Memory B cell (primary cell): ENCODE results near the gene NDUFB10.

Source experiments
- ATAC-seq: fragments of 150-1000 bp; cut with Tn5 transposase; 2 replicates; pipeline ENCODE4 v1.10.0; 2021; ENCODE audit warnings: low read depth, mild to moderate bottlenecking, moderate library complexity
- DNase-seq, 2 donors: peaks; one replicate each; pipeline ENCODE4 v3.0.0; 2022; ENCODE audit warnings: low spot score in 2 of 2
- H3K27ac Mint-ChIP-seq: one replicate; pipeline ENCODE4 v1.8.0; 2022; ENCODE audit warnings: mild to moderate bottlenecking, moderate library complexity, mixed read lengths
- H3K27me3 Mint-ChIP-seq: one replicate; pipeline ENCODE4 v1.8.0; 2022; ENCODE audit warnings: mixed read lengths
- H3K36me3 Mint-ChIP-seq: one replicate; pipeline ENCODE4 v1.8.0; 2022; ENCODE audit warnings: mild to moderate bottlenecking, mixed read lengths
- H3K4me1 Mint-ChIP-seq: one replicate; pipeline ENCODE4 v1.8.0; 2022; ENCODE audit warnings: mixed read lengths
- H3K4me3 Mint-ChIP-seq: one replicate; pipeline ENCODE4 v1.8.0; 2022; ENCODE audit warnings: mild to moderate bottlenecking, moderate library complexity, mixed read lengths
- H3K9me3 Mint-ChIP-seq: one replicate; pipeline ENCODE4 v1.8.0; 2022; ENCODE audit warnings: mixed read lengths

NDUFB10 gene

GRCh38 chr16:1959269-1960039 is at the start of gene NDUFB10:
Gene NDUFB10 (plus strand): TSS chr16:1959538. CDS start chr16:1959625, 87 bp downstream.
- H3K27ac Mint-ChIP-seq: peak within 1 kb of the TSS; percentile 92
- ATAC-seq (peak; percentile 91), DNase-seq (peak; percentile 93 to 97)
- peaks cover 35% of the 10 kb centered on the region for H3K4me1 Mint-ChIP-seq
- H3K27me3 Mint-ChIP-seq: no peaks in the 10 kb centered on the region
- H3K4me3 Mint-ChIP-seq: peak within 1 kb of the TSS; percentile 96
- peaks cover 9% of the 10 kb centered on the region for H3K36me3 Mint-ChIP-seq
- H3K9me3 Mint-ChIP-seq: no peaks in the 10 kb centered on the region

- Mint-ChIP-seq H3K9me3 (no peaks in the 10 kb centered on the region), H3K27ac (no peak overlapping the region), H3K27me3 (peaks cover 11% of the 10 kb centered on the region), H3K36me3 (no peaks in the 10 kb centered on the region), H3K4me3 (no peak overlapping the region), H3K4me1 (no peaks in the 10 kb centered on the region)
- DNase-seq: peak in 1 of 2 donors; percentile 9
- ATAC-seq: no peak
Measured at GRCh38 chr16:1909561-1910231, 49.6 kb upstream of the NDUFB10 start.

- no peak for DNase-seq
- Mint-ChIP-seq H3K9me3 (no peaks in the 10 kb centered on the region), H3K36me3 (no peaks in the 10 kb centered on the region), H3K4me1 (no peaks in the 10 kb centered on the region), H3K27ac (no peak overlapping the region), H3K4me3 (no peak overlapping the region), H3K27me3 (peaks cover 22% of the 10 kb centered on the region)
- no peak for ATAC-seq
Measured at GRCh38 chr16:1911467-1912214, 47.7 kb upstream of the NDUFB10 start.

GRCh38 chr16:1912215-1912543 is 47.2 kb upstream of the NDUFB10 start:
- peaks cover 27% of the 10 kb centered on the region for H3K27me3 Mint-ChIP-seq

GRCh38 chr16:1913327-1914083 is 45.8 kb upstream of the NDUFB10 start:
- H3K9me3 Mint-ChIP-seq: no peaks in the 10 kb centered on the region

More at GRCh38 chr16:1912215-1912543, 47.2 kb upstream of the NDUFB10 start:
- Mint-ChIP-seq H3K27ac (no peak overlapping the region), H3K4me3 (no peak overlapping the region), H3K36me3 (no peaks in the 10 kb centered on the region), H3K9me3 (no peaks in the 10 kb centered on the region), H3K4me1 (no peaks in the 10 kb centered on the region)
- DNase-seq (no peak), ATAC-seq (no peak)

GRCh38 chr16:1914084-1914608 is 45.2 kb upstream of the NDUFB10 start:
- no peak for DNase-seq
- Mint-ChIP-seq H3K4me3 (no peak overlapping the region), H3K27me3 (peaks cover 21% of the 10 kb centered on the region), H3K9me3 (no peaks in the 10 kb centered on the region), H3K36me3 (no peaks in the 10 kb centered on the region), H3K4me1 (no peaks in the 10 kb centered on the region), H3K27ac (no peak overlapping the region)
- no peak for ATAC-seq

More at GRCh38 chr16:1913327-1914083, 45.8 kb upstream of the NDUFB10 start:
- no peak overlapping the region for H3K27ac Mint-ChIP-seq
- ATAC-seq: no peak
- H3K27me3 Mint-ChIP-seq: peaks cover 25% of the 10 kb centered on the region
- H3K4me1 Mint-ChIP-seq: no peaks in the 10 kb centered on the region
- H3K4me3 Mint-ChIP-seq: no peak overlapping the region
- no peak for DNase-seq
- no peaks in the 10 kb centered on the region for H3K36me3 Mint-ChIP-seq

- Mint-ChIP-seq H3K36me3 (no peaks in the 10 kb centered on the region), H3K27me3 (peaks cover 21% of the 10 kb centered on the region)
Measured at GRCh38 chr16:1914988-1915387, 44.4 kb upstream of the NDUFB10 start.

GRCh38 chr16:1915732-1916639 is 43.4 kb upstream of the NDUFB10 start:
- Mint-ChIP-seq H3K27ac (no peak overlapping the region), H3K27me3 (peaks cover 29% of the 10 kb centered on the region), H3K36me3 (no peaks in the 10 kb centered on the region), H3K4me3 (no peak overlapping the region), H3K4me1 (no peaks in the 10 kb centered on the region), H3K9me3 (no peaks in the 10 kb centered on the region)
- ATAC-seq (no peak), DNase-seq (no peak)

More at GRCh38 chr16:1914988-1915387, 44.4 kb upstream of the NDUFB10 start:
- no peaks in the 10 kb centered on the region for H3K4me1 Mint-ChIP-seq
- no peaks in the 10 kb centered on the region for H3K9me3 Mint-ChIP-seq
- ATAC-seq (no peak), DNase-seq (no peak)
- H3K4me3 Mint-ChIP-seq: no peak overlapping the region
- no peak overlapping the region for H3K27ac Mint-ChIP-seq

- ATAC-seq (no peak), DNase-seq (no peak)
- Mint-ChIP-seq H3K27ac (no peak overlapping the region), H3K36me3 (no peaks in the 10 kb centered on the region), H3K4me3 (no peak overlapping the region), H3K4me1 (peaks cover 2% of the 10 kb centered on the region), H3K9me3 (no peaks in the 10 kb centered on the region), H3K27me3 (peaks cover 33% of the 10 kb centered on the region)
Measured at GRCh38 chr16:1916640-1916990, 42.7 kb upstream of the NDUFB10 start.

GRCh38 chr16:1917056-1917664 is 42.2 kb upstream of the NDUFB10 start:
- H3K9me3 Mint-ChIP-seq: no peaks in the 10 kb centered on the region
- H3K4me1 Mint-ChIP-seq: peaks cover 2% of the 10 kb centered on the region
- no peaks in the 10 kb centered on the region for H3K36me3 Mint-ChIP-seq
- ATAC-seq (no peak), DNase-seq (no peak)
- H3K27ac Mint-ChIP-seq: no peak overlapping the region
- peaks cover 34% of the 10 kb centered on the region for H3K27me3 Mint-ChIP-seq
- H3K4me3 Mint-ChIP-seq: no peak overlapping the region

- Mint-ChIP-seq H3K9me3 (peaks cover 1% of the 10 kb centered on the region), H3K36me3 (no peaks in the 10 kb centered on the region), H3K4me1 (peaks cover 2% of the 10 kb centered on the region), H3K27me3 (peaks cover 37% of the 10 kb centered on the region), H3K4me3 (no peak overlapping the region), H3K27ac (no peak overlapping the region)
- no peak for DNase-seq
- ATAC-seq: no peak
Measured at GRCh38 chr16:1917665-1918350, 41.5 kb upstream of the NDUFB10 start.
